Measurements from ENCODE around the gene PPM1F. TPM values are rescaled to one million over a fixed set of nuclear protein-coding genes. Genes with fewer than 3 reads are reported as not detected.

Gene PPM1F
- total RNA-seq, 1 experiment from 2014 or later, result 28.6 TPM

DNA sequence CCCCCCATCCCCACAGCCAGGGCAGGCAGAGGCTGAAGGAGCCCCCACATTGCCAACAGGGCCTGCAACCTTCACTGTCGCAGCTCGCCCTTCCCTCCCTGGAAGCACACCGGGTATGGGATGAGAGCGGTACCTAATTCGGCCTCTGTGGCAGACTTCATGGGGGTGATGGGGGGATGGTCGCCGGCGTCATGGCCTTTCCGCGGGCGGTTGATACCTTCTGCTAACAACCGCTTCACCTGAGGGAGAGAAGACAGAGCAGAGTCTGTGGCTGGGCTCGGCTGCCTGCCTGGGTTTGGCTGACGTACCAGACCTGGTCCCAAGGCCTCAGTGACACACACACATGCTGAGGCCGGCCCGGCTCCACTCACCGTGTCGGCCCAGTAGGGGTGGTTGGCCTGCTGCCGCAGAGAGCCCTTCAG lies 11.2 kb upstream of the PPM1F start (continued):
- no peak for TF ChIP-seq ZNF671 (CRISPR knock-in tag; IDR thresholded peaks at IDR 0.05)
- TF ChIP-seq ZNF263 (CRISPR knock-in tag; IDR thresholded peaks at IDR 0.05; ENCODE audit: low read depth), result no peak
- TF ChIP-seq, protein P1, sequence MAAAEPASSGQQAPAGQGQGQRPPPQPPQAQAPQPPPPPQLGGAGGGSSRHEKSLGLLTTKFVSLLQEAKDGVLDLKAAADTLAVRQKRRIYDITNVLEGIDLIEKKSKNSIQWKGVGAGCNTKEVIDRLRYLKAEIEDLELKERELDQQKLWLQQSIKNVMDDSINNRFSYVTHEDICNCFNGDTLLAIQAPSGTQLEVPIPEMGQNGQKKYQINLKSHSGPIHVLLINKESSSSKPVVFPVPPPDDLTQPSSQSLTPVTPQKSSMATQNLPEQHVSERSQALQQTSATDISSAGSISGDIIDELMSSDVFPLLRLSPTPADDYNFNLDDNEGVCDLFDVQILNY (CRISPR knock-in tag; IDR thresholded peaks at IDR 0.05), result no peak
- TF ChIP-seq, protein P2, sequence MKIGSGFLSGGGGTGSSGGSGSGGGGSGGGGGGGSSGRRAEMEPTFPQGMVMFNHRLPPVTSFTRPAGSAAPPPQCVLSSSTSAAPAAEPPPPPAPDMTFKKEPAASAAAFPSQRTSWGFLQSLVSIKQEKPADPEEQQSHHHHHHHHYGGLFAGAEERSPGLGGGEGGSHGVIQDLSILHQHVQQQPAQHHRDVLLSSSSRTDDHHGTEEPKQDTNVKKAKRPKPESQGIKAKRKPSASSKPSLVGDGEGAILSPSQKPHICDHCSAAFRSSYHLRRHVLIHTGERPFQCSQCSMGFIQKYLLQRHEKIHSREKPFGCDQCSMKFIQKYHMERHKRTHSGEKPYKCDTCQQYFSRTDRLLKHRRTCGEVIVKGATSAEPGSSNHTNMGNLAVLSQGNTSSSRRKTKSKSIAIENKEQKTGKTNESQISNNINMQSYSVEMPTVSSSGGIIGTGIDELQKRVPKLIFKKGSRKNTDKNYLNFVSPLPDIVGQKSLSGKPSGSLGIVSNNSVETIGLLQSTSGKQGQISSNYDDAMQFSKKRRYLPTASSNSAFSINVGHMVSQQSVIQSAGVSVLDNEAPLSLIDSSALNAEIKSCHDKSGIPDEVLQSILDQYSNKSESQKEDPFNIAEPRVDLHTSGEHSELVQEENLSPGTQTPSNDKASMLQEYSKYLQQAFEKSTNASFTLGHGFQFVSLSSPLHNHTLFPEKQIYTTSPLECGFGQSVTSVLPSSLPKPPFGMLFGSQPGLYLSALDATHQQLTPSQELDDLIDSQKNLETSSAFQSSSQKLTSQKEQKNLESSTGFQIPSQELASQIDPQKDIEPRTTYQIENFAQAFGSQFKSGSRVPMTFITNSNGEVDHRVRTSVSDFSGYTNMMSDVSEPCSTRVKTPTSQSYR (CRISPR knock-in tag; IDR thresholded peaks at IDR 0.05), result no peak
- TF ChIP-seq TEAD4 (CRISPR knock-in tag; IDR thresholded peaks at IDR 0.05), result no peak
- TF ChIP-seq, protein P3, sequence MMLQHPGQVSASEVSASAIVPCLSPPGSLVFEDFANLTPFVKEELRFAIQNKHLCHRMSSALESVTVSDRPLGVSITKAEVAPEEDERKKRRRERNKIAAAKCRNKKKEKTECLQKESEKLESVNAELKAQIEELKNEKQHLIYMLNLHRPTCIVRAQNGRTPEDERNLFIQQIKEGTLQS (CRISPR knock-in tag; conservative IDR thresholded peaks at IDR 0.05), result no peak
- no peak for TF ChIP-seq NR1H2 (CRISPR knock-in tag; IDR thresholded peaks at IDR 0.05)
- TF ChIP-seq ZBTB21 (CRISPR knock-in tag; IDR thresholded peaks at IDR 0.05; ENCODE audit: borderline replicate concordance), result no peak
- no peak for TF ChIP-seq MYBL2 (CRISPR knock-in tag; IDR thresholded peaks at IDR 0.05)

DNA sequence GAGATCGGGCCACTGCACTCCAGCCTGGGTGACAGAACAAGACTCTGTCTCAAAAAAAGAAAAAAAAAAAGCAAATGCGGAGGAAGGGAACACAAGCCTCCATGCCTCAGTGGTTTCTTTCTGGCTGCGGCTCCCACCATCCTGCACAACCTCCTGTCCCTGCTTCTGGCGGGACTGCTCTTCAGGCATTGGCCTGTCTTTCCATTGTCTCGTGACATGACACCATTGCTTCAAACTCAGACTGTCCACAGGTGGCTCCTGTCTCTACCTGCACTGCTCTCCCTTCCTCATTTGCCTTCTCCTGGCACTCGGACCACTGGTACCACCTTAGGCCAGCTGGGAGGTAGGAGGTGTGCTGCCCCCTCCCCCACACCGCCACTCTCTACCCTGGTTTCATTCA lies 10.6 kb upstream of the PPM1F start:
- ChIA-PET CTCF (interaction anchor here (2.0 kb wide), 1 partner anchor 9 kb away, joined by 6 read pairs; no protein-coding TSS in a partner anchor), POLR2A (no interaction called here)
- DNase-seq (ENCODE audit: low spot score) (no peak), ATAC-seq (no peak)
- Mint-ChIP-seq H3K4me1 (no peaks in the 10 kb centered on the region), H3K9me3 (no peaks in the 10 kb centered on the region), H3K4me3 (no peak overlapping the region), H3K27ac (no peak overlapping the region), H3K36me3 (peaks cover 58% of the 10 kb centered on the region), H3K27me3 (ENCODE audit: low read depth) (no peaks in the 10 kb centered on the region)
- TF ChIP-seq ESRRA (CRISPR knock-in tag; IDR thresholded peaks at IDR 0.05; ENCODE audit: borderline replicate concordance) (no peak), FOXP1 (CRISPR knock-in tag; IDR thresholded peaks at IDR 0.05; ENCODE audit: borderline replicate concordance) (no peak), NFYB (CRISPR knock-in tag; conservative IDR thresholded peaks at IDR 0.05; ENCODE audit: low read depth) (no peak), GABPB1 (CRISPR knock-in tag; IDR thresholded peaks at IDR 0.05) (no peak), SMAD4 (CRISPR knock-in tag; IDR thresholded peaks at IDR 0.05) (no peak), ZNF121 (CRISPR knock-in tag; IDR thresholded peaks at IDR 0.05) (no peak), MYBL2 (CRISPR knock-in tag; IDR thresholded peaks at IDR 0.05) (no peak), NR1H2 (CRISPR knock-in tag; IDR thresholded peaks at IDR 0.05) (no peak), IRF2 (CRISPR knock-in tag; IDR thresholded peaks at IDR 0.05; ENCODE audit: borderline replicate concordance, low read depth) (no peak), GRHL2 (CRISPR knock-in tag; IDR thresholded peaks at IDR 0.05; ENCODE audit: insufficient replicate concordance, severe bottlenecking) (no peak)
- TF ChIP-seq, protein P4, sequence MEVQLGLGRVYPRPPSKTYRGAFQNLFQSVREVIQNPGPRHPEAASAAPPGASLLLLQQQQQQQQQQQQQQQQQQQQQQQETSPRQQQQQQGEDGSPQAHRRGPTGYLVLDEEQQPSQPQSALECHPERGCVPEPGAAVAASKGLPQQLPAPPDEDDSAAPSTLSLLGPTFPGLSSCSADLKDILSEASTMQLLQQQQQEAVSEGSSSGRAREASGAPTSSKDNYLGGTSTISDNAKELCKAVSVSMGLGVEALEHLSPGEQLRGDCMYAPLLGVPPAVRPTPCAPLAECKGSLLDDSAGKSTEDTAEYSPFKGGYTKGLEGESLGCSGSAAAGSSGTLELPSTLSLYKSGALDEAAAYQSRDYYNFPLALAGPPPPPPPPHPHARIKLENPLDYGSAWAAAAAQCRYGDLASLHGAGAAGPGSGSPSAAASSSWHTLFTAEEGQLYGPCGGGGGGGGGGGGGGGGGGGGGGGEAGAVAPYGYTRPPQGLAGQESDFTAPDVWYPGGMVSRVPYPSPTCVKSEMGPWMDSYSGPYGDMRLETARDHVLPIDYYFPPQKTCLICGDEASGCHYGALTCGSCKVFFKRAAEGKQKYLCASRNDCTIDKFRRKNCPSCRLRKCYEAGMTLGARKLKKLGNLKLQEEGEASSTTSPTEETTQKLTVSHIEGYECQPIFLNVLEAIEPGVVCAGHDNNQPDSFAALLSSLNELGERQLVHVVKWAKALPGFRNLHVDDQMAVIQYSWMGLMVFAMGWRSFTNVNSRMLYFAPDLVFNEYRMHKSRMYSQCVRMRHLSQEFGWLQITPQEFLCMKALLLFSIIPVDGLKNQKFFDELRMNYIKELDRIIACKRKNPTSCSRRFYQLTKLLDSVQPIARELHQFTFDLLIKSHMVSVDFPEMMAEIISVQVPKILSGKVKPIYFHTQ (CRISPR knock-in tag; IDR thresholded peaks at IDR 0.05), result no peak
- TF ChIP-seq, protein P2 (CRISPR knock-in tag; IDR thresholded peaks at IDR 0.05), result no peak
- TF ChIP-seq, protein P5, sequence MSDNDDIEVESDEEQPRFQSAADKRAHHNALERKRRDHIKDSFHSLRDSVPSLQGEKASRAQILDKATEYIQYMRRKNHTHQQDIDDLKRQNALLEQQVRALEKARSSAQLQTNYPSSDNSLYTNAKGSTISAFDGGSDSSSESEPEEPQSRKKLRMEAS (CRISPR knock-in tag; IDR thresholded peaks at IDR 0.05), result no peak
- TF ChIP-seq, protein P6, sequence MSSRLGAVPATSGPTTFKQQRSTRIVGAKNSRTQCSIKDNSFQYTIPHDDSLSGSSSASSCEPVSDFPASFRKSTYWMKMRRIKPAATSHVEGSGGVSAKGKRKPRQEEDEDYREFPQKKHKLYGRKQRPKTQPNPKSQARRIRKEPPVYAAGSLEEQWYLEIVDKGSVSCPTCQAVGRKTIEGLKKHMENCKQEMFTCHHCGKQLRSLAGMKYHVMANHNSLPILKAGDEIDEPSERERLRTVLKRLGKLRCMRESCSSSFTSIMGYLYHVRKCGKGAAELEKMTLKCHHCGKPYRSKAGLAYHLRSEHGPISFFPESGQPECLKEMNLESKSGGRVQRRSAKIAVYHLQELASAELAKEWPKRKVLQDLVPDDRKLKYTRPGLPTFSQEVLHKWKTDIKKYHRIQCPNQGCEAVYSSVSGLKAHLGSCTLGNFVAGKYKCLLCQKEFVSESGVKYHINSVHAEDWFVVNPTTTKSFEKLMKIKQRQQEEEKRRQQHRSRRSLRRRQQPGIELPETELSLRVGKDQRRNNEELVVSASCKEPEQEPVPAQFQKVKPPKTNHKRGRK (CRISPR knock-in tag; IDR thresholded peaks at IDR 0.05; ENCODE audit: borderline replicate concordance), result no peak
- TF ChIP-seq, protein P7, sequence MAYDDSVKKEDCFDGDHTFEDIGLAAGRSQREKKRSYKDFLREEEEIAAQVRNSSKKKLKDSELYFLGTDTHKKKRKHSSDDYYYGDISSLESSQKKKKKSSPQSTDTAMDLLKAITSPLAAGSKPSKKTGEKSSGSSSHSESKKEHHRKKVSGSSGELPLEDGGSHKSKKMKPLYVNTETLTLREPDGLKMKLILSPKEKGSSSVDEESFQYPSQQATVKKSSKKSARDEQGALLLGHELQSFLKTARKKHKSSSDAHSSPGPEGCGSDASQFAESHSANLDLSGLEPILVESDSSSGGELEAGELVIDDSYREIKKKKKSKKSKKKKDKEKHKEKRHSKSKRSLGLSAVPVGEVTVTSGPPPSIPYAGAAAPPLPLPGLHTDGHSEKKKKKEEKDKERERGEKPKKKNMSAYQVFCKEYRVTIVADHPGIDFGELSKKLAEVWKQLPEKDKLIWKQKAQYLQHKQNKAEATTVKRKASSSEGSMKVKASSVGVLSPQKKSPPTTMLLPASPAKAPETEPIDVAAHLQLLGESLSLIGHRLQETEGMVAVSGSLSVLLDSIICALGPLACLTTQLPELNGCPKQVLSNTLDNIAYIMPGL (CRISPR knock-in tag; IDR thresholded peaks at IDR 0.05), result no peak
